Measurements from ENCODE around the gene RIMS3. TPM values are rescaled to one million over a fixed set of nuclear protein-coding genes. Genes with fewer than 3 reads are reported as not detected.
A peak's percentile ranks its signal among the peaks of the same experiment; 100 is the strongest.

RIMS3 gene
- total and polyA plus RNA-seq, 4 donors = 4.9 to 18.3 (median 11.5) TPM

DNA sequence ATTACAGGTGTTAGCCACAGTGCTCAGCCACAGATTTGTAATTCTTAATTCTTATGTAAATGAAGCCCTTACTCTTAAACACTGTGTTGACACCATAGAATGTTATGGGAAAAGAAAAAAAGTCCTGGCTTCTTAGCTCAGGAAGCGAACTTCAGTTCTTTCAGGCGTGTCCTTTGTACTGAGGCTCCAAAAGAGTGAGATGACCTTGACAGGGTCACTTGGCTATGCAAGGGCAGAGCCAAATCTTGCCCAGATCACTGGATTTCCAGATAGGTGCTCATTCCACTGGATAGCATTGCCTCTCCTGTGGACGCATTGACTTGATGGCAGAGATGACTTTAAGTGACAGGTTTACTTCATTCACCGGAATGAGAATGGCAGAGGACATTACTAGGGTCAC is 30.8 kb upstream of the RIMS3 start:
- Histone ChIP-seq H3K4me3 (ENCODE audit: low read length in 2 of 2) (no peak overlapping the region), H3K36me3 (ENCODE audit: control insufficient read depth in 1 of 2, insufficient read depth in 2 of 2, low read length in 1 of 2) (no peaks in the 10 kb centered on the region), H3K4me1 (ENCODE audit: control insufficient read depth in 1 of 2, insufficient read depth in 2 of 2, low read length in 2 of 2) (peaks cover 0 to 8% of the 10 kb centered on the region in 2 donors), H3K9me3 (ENCODE audit: control insufficient read depth, low read length) (no peaks in the 10 kb centered on the region), H3K27ac (ENCODE audit: low read depth in 1 of 2, low read length in 2 of 2) (no peak overlapping the region), H3K27me3 (ENCODE audit: control insufficient read depth in 1 of 2, insufficient read depth in 2 of 2, low read length in 1 of 2) (no peaks in the 10 kb centered on the region)
- WGBS, 2 donors = 93 to 94% methylated on average over 4 of the region's 4 CpGs
- DNase-seq = no peak
- no peak for ATAC-seq (ENCODE audit: low FRiP score)
- intact Hi-C loops (cut with DNase I) = loop anchor here in 1 of 2 donors (10.0 kb wide), 1 partner anchor 109 kb away; no protein-coding TSS in a partner anchor

DNA sequence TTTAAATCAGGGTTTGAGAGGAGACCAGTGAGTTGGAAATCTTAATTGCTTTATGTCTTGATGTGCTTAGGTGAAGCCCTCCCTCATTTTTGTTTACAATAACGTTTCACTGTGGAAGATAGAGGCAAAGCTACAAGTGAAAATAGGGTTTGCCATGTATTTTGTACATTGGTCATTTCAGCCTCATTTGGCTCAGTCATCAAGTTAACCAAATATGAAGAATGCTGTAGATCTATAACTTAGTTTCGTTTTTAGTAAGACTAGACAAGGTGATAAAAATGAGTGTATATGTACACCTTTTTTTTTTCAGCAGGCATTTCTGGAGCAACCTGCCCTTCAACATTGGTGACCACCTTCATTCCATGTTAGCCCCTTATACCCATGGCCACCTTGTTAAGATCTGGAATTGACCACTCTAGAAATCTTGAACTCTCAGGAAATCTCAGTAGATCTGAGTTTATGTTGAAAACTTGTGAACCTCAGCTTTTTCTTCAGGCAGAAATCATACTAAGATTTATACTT is 28.9 kb upstream of the RIMS3 start:
- Histone ChIP-seq H3K27me3 (ENCODE audit: control insufficient read depth in 1 of 2, insufficient read depth in 2 of 2, low read length in 1 of 2) (no peaks in the 10 kb centered on the region), H3K27ac (ENCODE audit: low read depth in 1 of 2, low read length in 2 of 2) (no peak overlapping the region), H3K9me3 (ENCODE audit: control insufficient read depth, low read length) (no peaks in the 10 kb centered on the region), H3K36me3 (ENCODE audit: control insufficient read depth in 1 of 2, insufficient read depth in 2 of 2, low read length in 1 of 2) (no peaks in the 10 kb centered on the region), H3K4me3 (ENCODE audit: low read length in 2 of 2) (no peak overlapping the region), H3K4me1 (ENCODE audit: control insufficient read depth in 1 of 2, insufficient read depth in 2 of 2, low read length in 2 of 2) (peaks cover 0 to 5% of the 10 kb centered on the region in 2 donors)
- intact Hi-C loops (cut with DNase I) = loop anchor here in 1 of 2 donors (10.0 kb wide), 1 partner anchor 110 kb away; no protein-coding TSS in a partner anchor
- no peak for ATAC-seq (ENCODE audit: low FRiP score)
- no peak for DNase-seq
- WGBS, 2 donors = 69 to 71% methylated on average over 2 of the region's 2 CpGs

DNA sequence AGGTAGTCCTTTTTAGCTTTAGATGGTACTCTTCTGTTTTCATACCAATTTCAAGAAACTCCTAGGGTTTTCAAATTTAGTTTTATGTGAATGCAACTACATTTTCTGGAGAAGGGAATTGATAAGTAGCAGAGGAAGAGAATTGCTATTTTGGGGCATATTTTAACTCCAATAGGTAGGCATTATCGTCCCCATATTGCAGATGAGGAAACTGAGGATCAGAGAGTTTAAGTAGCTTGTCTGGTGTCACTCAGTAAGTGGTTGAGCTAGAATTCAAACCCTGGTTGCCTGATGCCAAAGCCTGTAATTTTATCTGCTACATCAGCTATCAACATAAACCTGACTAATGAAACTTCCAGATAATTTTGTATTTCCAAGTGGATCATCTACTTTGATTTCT is 27.9 kb upstream of the RIMS3 start:
- Histone ChIP-seq H3K4me1 (ENCODE audit: control insufficient read depth in 1 of 2, insufficient read depth in 2 of 2, low read length in 2 of 2) (peaks cover 0 to 5% of the 10 kb centered on the region in 2 donors), H3K4me3 (ENCODE audit: low read length in 2 of 2) (no peak overlapping the region), H3K27me3 (ENCODE audit: control insufficient read depth in 1 of 2, insufficient read depth in 2 of 2, low read length in 1 of 2) (no peaks in the 10 kb centered on the region), H3K9me3 (ENCODE audit: control insufficient read depth, low read length) (no peaks in the 10 kb centered on the region), H3K36me3 (ENCODE audit: control insufficient read depth in 1 of 2, insufficient read depth in 2 of 2, low read length in 1 of 2) (no peaks in the 10 kb centered on the region), H3K27ac (ENCODE audit: low read depth in 1 of 2, low read length in 2 of 2) (no peak overlapping the region)
- WGBS, 2 donors = 79 to 87% methylated on average over 1 of the region's 1 CpG
- intact Hi-C loops (cut with DNase I) = loop anchor here in 1 of 2 donors (10.0 kb wide), 1 partner anchor 111 kb away; no protein-coding TSS in a partner anchor
- DNase-seq = no peak
- ATAC-seq (ENCODE audit: low FRiP score) = no peak

DNA sequence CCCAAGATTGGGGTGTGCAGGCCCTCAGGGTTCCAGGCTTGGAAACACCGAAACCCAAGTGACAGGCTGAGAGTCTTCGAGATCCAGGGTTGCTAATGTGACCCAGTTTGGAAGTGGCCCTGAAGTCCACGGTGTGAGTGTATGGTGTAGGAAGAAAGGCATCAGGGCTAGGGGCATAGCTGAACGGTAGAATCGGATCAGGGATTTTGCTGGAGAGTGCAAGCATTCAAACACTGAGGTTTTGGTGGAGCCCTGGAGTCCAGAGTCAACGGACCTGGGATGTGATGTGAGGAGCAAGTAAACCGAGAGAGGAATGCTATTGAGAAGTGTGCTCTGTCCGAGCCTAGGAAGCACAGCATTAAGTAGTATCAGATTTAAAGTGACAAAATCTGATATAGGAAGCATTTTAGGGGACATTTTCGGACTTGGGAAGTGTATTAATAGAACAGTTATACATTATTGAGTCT is 27.0 kb upstream of the RIMS3 start:
- no peak for DNase-seq
- Histone ChIP-seq H3K36me3 (ENCODE audit: control insufficient read depth in 1 of 2, insufficient read depth in 2 of 2, low read length in 1 of 2) (no peaks in the 10 kb centered on the region), H3K27ac (ENCODE audit: low read depth in 1 of 2, low read length in 2 of 2) (peak overlapping the region in 1 of 2 donors; percentile 95), H3K9me3 (ENCODE audit: control insufficient read depth, low read length) (no peaks in the 10 kb centered on the region), H3K27me3 (ENCODE audit: control insufficient read depth in 1 of 2, insufficient read depth in 2 of 2, low read length in 1 of 2) (no peaks in the 10 kb centered on the region), H3K4me3 (ENCODE audit: low read length in 2 of 2) (peak overlapping the region; percentile 44 to 58), H3K4me1 (ENCODE audit: control insufficient read depth in 1 of 2, insufficient read depth in 2 of 2, low read length in 2 of 2) (peaks cover 0 to 5% of the 10 kb centered on the region in 2 donors)
- intact Hi-C loops (cut with DNase I) = loop anchor here in 1 of 2 donors (10.0 kb wide), 1 partner anchor 112 kb away; no protein-coding TSS in a partner anchor
- WGBS, 2 donors = 1 to 3% methylated on average over 9 of the region's 9 CpGs
- ATAC-seq (ENCODE audit: low FRiP score) = peak; percentile 24

DNA sequence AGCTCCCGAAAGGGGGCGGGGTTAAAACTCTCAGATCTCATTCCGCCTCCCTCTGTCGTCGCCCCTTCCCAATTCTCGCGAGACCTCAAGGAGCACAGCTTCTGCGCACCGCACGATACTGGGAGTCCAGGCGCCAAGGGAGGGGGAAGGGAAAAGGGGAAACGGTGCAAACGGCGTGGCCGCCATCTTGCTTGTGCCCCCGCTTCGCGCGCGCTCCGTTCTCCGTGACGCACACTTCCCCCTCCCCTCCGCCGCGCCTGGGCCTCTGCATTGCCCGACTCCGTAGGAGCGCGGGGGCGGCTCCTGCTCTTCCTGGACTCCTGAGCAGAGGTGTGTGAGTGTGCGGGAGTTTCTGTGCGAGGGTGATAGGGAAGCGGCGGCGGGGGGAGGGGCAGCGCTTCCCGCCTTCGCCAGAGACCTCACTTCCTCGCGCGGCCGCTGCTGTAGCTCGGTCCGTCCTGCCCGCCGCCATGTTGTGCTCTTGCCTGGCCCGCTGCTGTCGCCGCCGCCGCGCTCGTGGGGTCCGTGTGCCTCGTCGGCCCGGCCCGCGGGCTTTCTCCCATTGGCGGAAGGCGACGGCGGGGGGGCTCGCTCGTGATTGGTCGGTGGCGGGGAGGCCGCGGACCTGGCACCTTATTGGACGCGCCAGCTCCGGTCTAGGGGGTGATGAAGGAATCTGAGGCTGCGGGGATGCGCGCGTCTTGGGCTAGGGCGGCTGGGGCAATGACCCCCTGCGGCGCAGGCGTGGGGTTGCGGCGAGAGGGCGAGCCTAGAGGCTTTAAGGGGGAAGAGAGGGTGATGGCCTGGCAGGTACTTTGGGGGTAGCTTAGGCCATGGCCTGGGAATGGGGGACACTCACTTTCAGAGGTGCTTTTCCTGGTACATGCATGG is 26.3 kb upstream of the RIMS3 start, which contains the start of gene NFYC:
Gene NFYC, plus strand, starts transcription at position 167 of the 891 bp plus-strand sequence. CDS start 47,140 bp downstream, outside the sequence.
- Histone ChIP-seq H3K4me3 (ENCODE audit: low read length in 2 of 2) (peak within 1 kb of the TSS; percentile 58 to 77), H3K27me3 (ENCODE audit: control insufficient read depth in 1 of 2, insufficient read depth in 2 of 2, low read length in 1 of 2) (no peaks in the 10 kb centered on the region), H3K27ac (ENCODE audit: low read depth in 1 of 2, low read length in 2 of 2) (peak within 1 kb of the TSS; percentile 89 to 95), H3K4me1 (ENCODE audit: control insufficient read depth in 1 of 2, insufficient read depth in 2 of 2, low read length in 2 of 2) (peaks cover 0 to 5% of the 10 kb centered on the region in 2 donors), H3K9me3 (ENCODE audit: control insufficient read depth, low read length) (no peaks in the 10 kb centered on the region), H3K36me3 (ENCODE audit: control insufficient read depth in 1 of 2, insufficient read depth in 2 of 2, low read length in 1 of 2) (no peaks in the 10 kb centered on the region)
- ATAC-seq (ENCODE audit: low FRiP score) (peak; percentile 98), DNase-seq (peak; percentile 99)
- 0% methylated on average over 75 to 84 of the region's 84 CpGs for WGBS, 2 donors
- intact Hi-C loops (cut with DNase I) = loop anchor here in 1 of 2 donors (10.0 kb wide), 1 partner anchor 113 kb away; no protein-coding TSS in a partner anchor

DNA sequence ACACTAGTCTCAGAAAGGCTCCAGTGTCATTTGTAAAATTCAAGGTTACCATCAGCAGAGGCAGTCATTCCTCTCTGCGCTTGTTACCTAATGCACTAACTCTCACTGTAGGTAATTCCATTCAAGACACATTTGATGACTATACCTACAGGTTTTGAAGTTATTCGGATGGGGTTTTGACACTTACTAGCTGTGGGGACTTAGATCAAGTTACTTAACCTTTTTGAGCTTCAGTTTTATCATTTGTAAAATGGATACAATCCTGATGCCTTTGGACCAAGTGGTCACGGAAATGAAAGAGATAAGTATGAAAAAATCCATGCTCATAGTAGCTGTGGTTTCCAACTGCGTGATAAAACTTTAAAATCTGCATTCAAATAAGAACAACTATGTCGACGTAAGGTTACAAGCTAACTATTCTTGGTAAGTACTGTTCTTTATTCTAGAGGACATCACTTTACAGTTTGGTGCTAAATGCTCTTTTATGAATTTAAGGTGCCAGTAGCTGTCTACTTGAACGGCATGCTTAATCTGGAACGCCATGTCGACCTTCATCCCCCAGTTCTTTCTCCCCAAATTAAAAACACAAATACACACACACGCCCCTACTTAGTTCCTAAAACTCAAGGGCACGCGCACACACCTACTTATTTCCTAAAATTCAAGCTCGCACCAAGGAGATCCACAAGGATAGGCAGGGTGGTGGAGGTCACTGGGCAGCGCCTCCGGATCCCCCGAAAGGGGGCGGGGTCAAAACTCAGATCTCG is 25.5 kb upstream of the RIMS3 start:
- Histone ChIP-seq H3K9me3 (ENCODE audit: control insufficient read depth, low read length) (no peaks in the 10 kb centered on the region), H3K27me3 (ENCODE audit: control insufficient read depth in 1 of 2, insufficient read depth in 2 of 2, low read length in 1 of 2) (no peaks in the 10 kb centered on the region), H3K36me3 (ENCODE audit: control insufficient read depth in 1 of 2, insufficient read depth in 2 of 2, low read length in 1 of 2) (no peaks in the 10 kb centered on the region), H3K4me1 (ENCODE audit: control insufficient read depth in 1 of 2, insufficient read depth in 2 of 2, low read length in 2 of 2) (peaks cover 0 to 5% of the 10 kb centered on the region in 2 donors), H3K27ac (ENCODE audit: low read depth in 1 of 2, low read length in 2 of 2) (peak overlapping the region; percentile 10 to 48), H3K4me3 (ENCODE audit: low read length in 2 of 2) (peak overlapping the region; percentile 40 to 48)
- WGBS, 2 donors = 14 to 17% methylated on average over 18 of the region's 18 CpGs
- ATAC-seq (ENCODE audit: low FRiP score) (no peak), DNase-seq (no peak)
- intact Hi-C loops (cut with DNase I) = loop anchor here in 1 of 2 donors (10.0 kb wide), 1 partner anchor 114 kb away; no protein-coding TSS in a partner anchor

DNA sequence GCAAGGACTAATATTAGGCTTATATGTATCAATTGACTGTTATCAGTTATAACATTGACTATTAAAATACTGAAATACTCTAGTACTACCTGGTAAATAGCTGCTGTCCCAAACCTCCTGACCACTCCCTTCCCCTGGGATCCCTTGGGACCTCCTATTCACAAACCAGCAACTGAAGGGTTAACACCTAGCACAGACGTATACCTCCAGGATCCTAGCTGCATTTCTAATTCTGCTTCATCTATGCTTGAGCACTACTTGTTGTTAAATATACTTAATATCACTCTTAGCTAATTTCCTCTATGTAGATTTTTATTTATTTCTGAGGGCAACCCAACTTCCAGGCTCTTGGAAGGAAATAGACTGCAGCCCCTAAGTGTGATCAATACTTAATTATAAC is 24.3 kb upstream of the RIMS3 start:
- DNase-seq (no peak), ATAC-seq (ENCODE audit: low FRiP score) (no peak)
- no peak overlapping the region for H3K27ac ChIP-seq (ENCODE audit: low read depth in 1 of 2, low read length in 2 of 2)
- no peak overlapping the region for H3K4me3 ChIP-seq (ENCODE audit: low read length in 2 of 2)
- no peaks in the 10 kb centered on the region for H3K9me3 ChIP-seq (ENCODE audit: control insufficient read depth, low read length)
- peaks cover 0 to 5% of the 10 kb centered on the region in 2 donors for H3K4me1 ChIP-seq (ENCODE audit: control insufficient read depth in 1 of 2, insufficient read depth in 2 of 2, low read length in 2 of 2)
- H3K36me3 ChIP-seq (ENCODE audit: control insufficient read depth in 1 of 2, insufficient read depth in 2 of 2, low read length in 1 of 2) = no peaks in the 10 kb centered on the region
- H3K27me3 ChIP-seq (ENCODE audit: control insufficient read depth in 1 of 2, insufficient read depth in 2 of 2, low read length in 1 of 2) = no peaks in the 10 kb centered on the region
- intact Hi-C loops (cut with DNase I) = loop anchor here in 1 of 2 donors (10.0 kb wide), 1 partner anchor 115 kb away; no protein-coding TSS in a partner anchor
- WGBS, 2 donors = 11 to 15% methylated on average over 1 of the region's 1 CpG

DNA sequence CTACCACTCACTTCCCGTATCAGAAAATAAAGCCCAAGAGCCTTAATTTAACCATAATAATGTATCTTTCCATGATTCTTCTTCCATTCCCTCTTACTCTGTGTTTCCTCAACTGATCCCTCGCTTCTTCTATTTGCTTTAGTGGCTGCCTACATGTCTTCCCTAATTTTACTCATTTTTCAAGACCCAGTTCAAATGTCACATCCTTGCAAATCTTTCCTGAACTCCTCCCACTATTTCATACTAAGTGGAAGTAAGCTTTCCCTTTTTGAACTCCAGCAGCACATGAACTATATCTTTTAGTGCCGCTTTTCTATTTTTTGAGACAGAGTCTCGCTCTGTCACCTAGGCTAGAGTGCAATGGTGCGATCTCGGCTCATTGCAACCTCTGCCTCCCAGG is 22.2 kb upstream of the RIMS3 start:
- H3K27me3 ChIP-seq (ENCODE audit: control insufficient read depth in 1 of 2, insufficient read depth in 2 of 2, low read length in 1 of 2) = no peaks in the 10 kb centered on the region
- intact Hi-C loops (cut with DNase I) = no loop called here
- ATAC-seq (ENCODE audit: low FRiP score) (no peak), DNase-seq (no peak)
- H3K27ac ChIP-seq (ENCODE audit: low read depth in 1 of 2, low read length in 2 of 2) = no peak overlapping the region
- 93 to 94% methylated on average over 6 of the region's 6 CpGs for whole genome bisulfite sequencing, 2 donors
- H3K9me3 ChIP-seq (ENCODE audit: control insufficient read depth, low read length) = no peaks in the 10 kb centered on the region
- H3K36me3 ChIP-seq (ENCODE audit: control insufficient read depth in 1 of 2, insufficient read depth in 2 of 2, low read length in 1 of 2) = no peaks in the 10 kb centered on the region
- H3K4me3 ChIP-seq (ENCODE audit: low read length in 2 of 2) = no peak overlapping the region
- no peaks in the 10 kb centered on the region for H3K4me1 ChIP-seq (ENCODE audit: control insufficient read depth in 1 of 2, insufficient read depth in 2 of 2, low read length in 2 of 2)

Data from aorta (tissue), 5 donors.